T-helper 2 cell treated with Interferon-gamma antibody and Interleukin-4, amounts not matched to agents 100 ng/mL and 5 ng/mL, for 36 hours (primary cell): ENCODE measurements around the gene MYH6. TPM values are rescaled to one million over a fixed set of nuclear protein-coding genes. Genes with fewer than 3 reads are reported as not detected.
"Not testable (repeated sequence)": the region's sequence is repeated elsewhere in the genome, so short reads cannot be mapped to it uniquely, and the experiment has no call there.

Experiments
- intact Hi-C: fragments of 100-400 bp; cut with micrococcal nuclease; formaldehyde crosslinking; loops from one replicate; pipeline ENCODE4 v1.15.1; 2023
- total RNA-seq: library from RNA; stranded (reverse); gene quantifications from 2 replicates; pipeline ENCODE4 v1.2.3, GENCODE V29; 2022

The MYH6 gene
- total RNA-seq, 1 donor from 2014 or later = not detected

GRCh38 chr14:23415821-23416778, 8.0 kb upstream of the MYH6 start:
- intact Hi-C loops = no loop called here

- intact Hi-C loops = no loop called here
Observed at GRCh38 chr14:23414906-23415820, 7.1 kb upstream of the MYH6 start.

- intact Hi-C loops = no loop called here
Observed at GRCh38 chr14:23414254-23414653, 6.2 kb upstream of the MYH6 start.

- intact Hi-C loops = no loop called here
Observed at GRCh38 chr14:23413681-23414080, 5.6 kb upstream of the MYH6 start.

GRCh38 chr14:23411563-23412525, 3.8 kb upstream of the MYH6 start:
- intact Hi-C loops = no loop called here

GRCh38 chr14:23409966-23410635, 2.0 kb upstream of the MYH6 start:
- intact Hi-C loops = no loop called here

GRCh38 chr14:23409475-23409874, 1.4 kb upstream of the MYH6 start:
- intact Hi-C loops = no loop called here

- intact Hi-C loops = no loop called here
Observed at GRCh38 chr14:23408307-23408630, 196 bp upstream of the MYH6 start.

- intact Hi-C loops = no loop called here
Observed at GRCh38 chr14:23406725-23407355, 1.2 kb downstream of the MYH6 start.

- intact Hi-C loops = no loop called here
Observed at GRCh38 chr14:23406244-23406643, 1.8 kb downstream of the MYH6 start.

GRCh38 chr14:23405516-23406025, 2.5 kb downstream of the MYH6 start:
- intact Hi-C loops = no loop called here

GRCh38 chr14:23405096-23405495, 3.0 kb downstream of the MYH6 start:
- intact Hi-C loops = no loop called here

GRCh38 chr14:23404331-23404900, 3.7 kb downstream of the MYH6 start:
- intact Hi-C loops = no loop called here

GRCh38 chr14:23403908-23404307, 4.2 kb downstream of the MYH6 start:
- intact Hi-C loops = no loop called here

GRCh38 chr14:23403139-23403438, 5.0 kb downstream of the MYH6 start:
- intact Hi-C loops = no loop called here

GRCh38 chr14:23402296-23403138, 5.6 kb downstream of the MYH6 start:
- intact Hi-C loops = no loop called here

- intact Hi-C loops = no loop called here
Observed at GRCh38 chr14:23401291-23401690, 6.8 kb downstream of the MYH6 start.

- intact Hi-C loops = not testable (repeated sequence)
Observed at GRCh38 chr14:23400496-23401149, 7.5 kb downstream of the MYH6 start.
